Fibroblast of lung (primary cell): Measurements from ENCODE around the gene SNAP23. TPM values are rescaled to one million over a fixed set of nuclear protein-coding genes. Genes with fewer than 3 reads are reported as not detected.

ENCODE experiments used
- DNase-seq, 2 donors: peaks; one replicate each; pipeline versions ENCODE4 v3.0.0 to v3.0.0-alpha.2; 2010; ENCODE audit warnings: low read depth in 2 of 2
- H2AFZ ChIP-seq: 2 replicates; pipeline ENCODE4 v1.5.1; 2012; ENCODE audit warnings: low read length, control low read depth, inconsistent platforms
- H3K27ac ChIP-seq: 2 replicates; pipeline ENCODE4 v1.5.1; 2011; ENCODE audit warnings: low read length, control low read depth; ENCODE audit not compliant: insufficient read depth
- H3K27me3 ChIP-seq: 2 replicates; pipeline ENCODE4 v1.5.1; 2011; ENCODE audit warnings: mild to moderate bottlenecking, low read length; ENCODE audit not compliant: control insufficient read depth, insufficient read depth
- H3K36me3 ChIP-seq: 2 replicates; pipeline ENCODE4 v1.5.1; 2011; ENCODE audit warnings: low read length; ENCODE audit not compliant: control insufficient read depth, insufficient read depth
- H3K4me1 ChIP-seq: 2 replicates; pipeline ENCODE4 v1.5.1; 2011; ENCODE audit warnings: low read length; ENCODE audit not compliant: control insufficient read depth, insufficient read depth; ENCODE audit errors: extremely low read depth
- H3K4me2 ChIP-seq: 2 replicates; pipeline ENCODE4 v1.5.1; 2011; ENCODE audit warnings: low read length, control low read depth; ENCODE audit not compliant: insufficient read depth; ENCODE audit errors: extremely low read depth
- H3K4me3 ChIP-seq, 4 experiments: fragments of 200-600 bp in 1 of 4; sonication (generic) in 1 of 4; replicated peaks in 1 of 4; 2 replicates each; pipeline ENCODE4 v1.5.1; 2011 to 2016; ENCODE audit warnings: low read length in 4 of 4, low read depth in 3 of 4, mild to moderate bottlenecking in 3 of 4, control low read depth in 2 of 4, inconsistent platforms in 1 of 4, mixed read lengths in 1 of 4; ENCODE audit not compliant: insufficient read depth in 1 of 4; ENCODE audit errors: control extremely low read depth in 1 of 4
- H3K79me2 ChIP-seq: 2 replicates; pipeline ENCODE4 v1.5.1; 2012; ENCODE audit warnings: mild to moderate bottlenecking, low read length, inconsistent platforms; ENCODE audit not compliant: control insufficient read depth, insufficient read depth
- H3K9ac ChIP-seq: 2 replicates; pipeline ENCODE4 v1.5.1; 2011; ENCODE audit warnings: mild to moderate bottlenecking, low read length, control low read depth; ENCODE audit not compliant: insufficient read depth
- H3K9me3 ChIP-seq: 2 replicates; pipeline ENCODE4 v1.5.1; 2012; ENCODE audit warnings: low read depth, low read length; ENCODE audit not compliant: control insufficient read depth, insufficient read depth
- H4K20me1 ChIP-seq: 2 replicates; pipeline ENCODE4 v1.5.1; 2011; ENCODE audit warnings: low read length; ENCODE audit not compliant: control insufficient read depth, insufficient read depth; ENCODE audit errors: extremely low read depth
- CTCF ChIP-seq, 2 donors: IDR thresholded peaks in 1 of 2; conservative IDR thresholded peaks in 1 of 2; 1 replicate in 1 of 2; 2 replicates in 1 of 2; pipeline ENCODE4 v1.5.1; 2011 to 2012; ENCODE audit warnings: low read length in 2 of 2, control low read depth in 1 of 2, inconsistent platforms in 1 of 2, low read depth in 1 of 2, mild to moderate bottlenecking in 1 of 2
- EZH2 ChIP-seq: IDR thresholded peaks from 2 replicates; pipeline ENCODE4 v1.5.1; 2012; ENCODE audit warnings: low read length, control low read depth, mild to moderate bottlenecking; ENCODE audit errors: missing control alignments
- polyA plus RNA-seq, 2 donors: library from polyadenylated mRNA; depleted of rRNA in 1 of 2; stranded (reverse) in 1 of 2; unstranded in 1 of 2; fragments of >200 nt; gene quantifications; 2 replicates each; pipeline ENCODE4 v1.2.1, GENCODE V29; 2011 to 2012; ENCODE audit warnings: missing spikeins in 1 of 2
- total RNA-seq: library from RNA; depleted of rRNA; stranded (reverse); fragments of >200 nt; gene quantifications from 2 replicates; pipeline ENCODE4 v1.2.1, GENCODE V29; 2014

The SNAP23 gene
- total and polyA plus RNA-seq, 2 donors (not counting 1 experiment from before 2014, with no cell fraction given): 80.9 to 84.6 TPM

DNA sequence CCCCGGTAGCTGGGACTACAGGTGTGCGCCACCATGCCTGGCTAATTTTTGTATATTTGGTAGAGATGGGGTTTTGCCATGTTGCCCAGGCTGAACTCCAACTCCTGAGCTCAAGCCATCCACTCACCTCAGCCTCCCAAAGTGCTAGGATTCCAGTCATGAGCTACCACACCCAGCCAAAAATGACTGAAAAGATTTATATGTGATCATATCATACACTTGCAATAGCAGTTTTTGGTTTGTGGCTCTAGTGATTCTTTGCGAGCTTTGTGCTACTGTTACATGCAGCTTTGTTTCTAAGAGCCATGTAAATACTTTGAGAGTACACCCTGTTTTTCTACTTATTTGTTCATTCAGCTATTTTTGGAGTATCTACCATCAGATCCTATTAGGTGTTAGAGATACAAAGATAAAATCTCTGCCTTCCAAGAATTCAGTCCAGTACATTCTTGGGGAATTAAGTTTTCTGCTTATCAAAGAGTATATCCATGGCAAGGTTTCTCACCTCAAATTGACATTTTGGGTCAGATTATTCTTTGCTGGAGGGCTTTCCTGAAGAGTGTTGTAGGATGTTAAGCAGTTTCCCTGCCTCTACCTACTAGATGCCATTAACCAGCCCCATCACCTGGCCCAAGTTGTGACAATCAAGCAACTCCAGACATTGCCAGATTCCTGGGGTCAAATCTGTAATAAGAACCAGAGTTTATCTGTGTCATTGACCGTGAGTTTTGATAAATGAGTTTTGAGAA lies 15.0 kb downstream of the SNAP23 start:
- peaks cover 3% of the 10 kb centered on the region for H3K36me3 ChIP-seq
- H3K27ac ChIP-seq: no peak overlapping the region
- H3K4me2 ChIP-seq: peak overlapping the region; percentile 7
- peak in 1 of 2 donors; percentile 37 for DNase-seq
- H3K4me3 ChIP-seq: no peak overlapping the region
- H3K79me2 ChIP-seq: no peaks in the 10 kb centered on the region
- H3K9me3 ChIP-seq: no peaks in the 10 kb centered on the region
- peaks cover 11% of the 10 kb centered on the region for H3K4me1 ChIP-seq
- no peaks in the 10 kb centered on the region for H4K20me1 ChIP-seq
- H2AFZ ChIP-seq: no peak overlapping the region
- H3K27me3 ChIP-seq: no peaks in the 10 kb centered on the region
- H3K9ac ChIP-seq: no peak overlapping the region
- TF ChIP-seq CTCF (conservative IDR thresholded peaks at IDR 0.05 in 1 of 2, IDR thresholded peaks at IDR 0.05 in 1 of 2; ENCODE audit: low read depth in 1 of 2, low read length in 2 of 2): no peak
- TF ChIP-seq EZH2: no peak

DNA sequence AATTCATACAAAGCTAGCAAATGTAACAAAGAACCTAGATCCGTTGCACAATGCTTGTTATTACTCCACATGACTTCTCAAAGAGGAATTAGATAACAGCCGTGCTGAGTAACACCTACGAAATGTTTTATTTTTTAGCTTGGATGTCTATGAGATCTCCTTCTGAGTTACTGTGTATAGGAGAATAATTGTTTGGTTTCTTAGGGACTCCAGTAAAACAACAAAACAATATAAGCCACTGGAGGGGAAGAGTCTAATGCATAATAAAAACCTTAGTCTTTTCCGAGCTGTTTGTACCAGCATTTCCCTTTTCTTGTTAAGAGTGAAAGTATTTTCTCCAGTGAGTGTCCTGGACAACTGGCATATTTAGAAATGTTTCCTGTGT lies 15.6 kb downstream of the SNAP23 start:
- no peak for TF ChIP-seq CTCF (conservative IDR thresholded peaks at IDR 0.05 in 1 of 2, IDR thresholded peaks at IDR 0.05 in 1 of 2; ENCODE audit: low read depth in 1 of 2, low read length in 2 of 2)
- TF ChIP-seq EZH2: no peak
- Histone ChIP-seq H3K9me3 (no peaks in the 10 kb centered on the region), H2AFZ (no peak overlapping the region), H3K79me2 (no peaks in the 10 kb centered on the region), H3K4me2 (peak overlapping the region; percentile 7), H3K27me3 (no peaks in the 10 kb centered on the region), H3K4me1 (peaks cover 11% of the 10 kb centered on the region), H3K36me3 (peaks cover 3% of the 10 kb centered on the region), H3K9ac (no peak overlapping the region), H4K20me1 (no peaks in the 10 kb centered on the region), H3K4me3 (no peak overlapping the region), H3K27ac (peak overlapping the region; percentile 34)
- peak; percentile 61 to 82 for DNase-seq

- H3K36me3 ChIP-seq: peaks cover 4% of the 10 kb centered on the region
- TF ChIP-seq EZH2 (no peak), CTCF (conservative IDR thresholded peaks at IDR 0.05 in 1 of 2, IDR thresholded peaks at IDR 0.05 in 1 of 2; ENCODE audit: low read depth in 1 of 2, low read length in 2 of 2) (no peak)
- H3K9me3 ChIP-seq: no peaks in the 10 kb centered on the region
- DNase-seq: no peak
- no peak overlapping the region for H3K9ac ChIP-seq
- H2AFZ ChIP-seq: no peak overlapping the region
- H3K4me3 ChIP-seq: no peak overlapping the region
- no peaks in the 10 kb centered on the region for H4K20me1 ChIP-seq
- H3K27ac ChIP-seq: no peak overlapping the region
- H3K4me1 ChIP-seq: no peaks in the 10 kb centered on the region
- no peaks in the 10 kb centered on the region for H3K27me3 ChIP-seq
- no peak overlapping the region for H3K4me2 ChIP-seq
- no peaks in the 10 kb centered on the region for H3K79me2 ChIP-seq
These were observed 27.9 kb downstream of the SNAP23 start for GRCh38 chr15:42523331-42523730.
